Measurements from ENCODE around the gene RGS7BP. TPM values are rescaled to one million over a fixed set of nuclear protein-coding genes. Genes with fewer than 3 reads are reported as not detected.

Gene RGS7BP
- polyA plus RNA-seq, 1 experiment, result not detected

DNA sequence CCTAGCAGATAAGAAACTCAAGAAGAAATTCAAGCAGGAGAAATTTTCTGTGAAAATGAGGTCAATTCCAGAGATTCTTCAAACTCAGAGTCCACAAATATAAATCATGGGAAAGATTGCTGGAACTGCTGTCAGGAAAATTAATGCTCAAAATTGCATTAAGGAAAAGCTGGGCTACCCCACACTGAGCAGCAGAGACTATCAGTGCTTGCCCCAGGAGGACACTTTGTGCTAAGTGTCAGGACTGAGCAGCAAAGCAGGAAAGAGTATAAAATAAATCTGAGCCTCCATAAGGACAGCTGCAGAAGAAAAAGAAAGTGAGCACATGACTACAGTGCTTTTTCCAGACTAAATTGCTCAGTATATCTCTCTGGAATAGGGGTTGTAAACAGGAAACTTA is 81.6 kb downstream of the RGS7BP start:
- Histone ChIP-seq H3K4me3 (ENCODE audit: low read depth, low read length) (no peak overlapping the region), H3K9me3 (ENCODE audit: control insufficient read depth, insufficient read depth, low read length) (no peaks in the 10 kb centered on the region), H3K27ac (ENCODE audit: low read depth, low read length) (no peak overlapping the region), H3K27me3 (ENCODE audit: control insufficient read depth, insufficient read depth, low read length) (peaks cover 4% of the 10 kb centered on the region)
- CTCF ChIA-PET, result interaction anchor here (1.2 kb wide), 1 partner anchor 8 kb away, joined by 5 read pairs; no protein-coding TSS in a partner anchor
- TF ChIP-seq CTCF (IDR thresholded peaks at IDR 0.05; ENCODE audit: low read depth, low read length), result no peak
- POLR2A ChIA-PET, result no interaction called here
- no peak for DNase-seq (ENCODE audit: low read depth, low spot score)

DNA sequence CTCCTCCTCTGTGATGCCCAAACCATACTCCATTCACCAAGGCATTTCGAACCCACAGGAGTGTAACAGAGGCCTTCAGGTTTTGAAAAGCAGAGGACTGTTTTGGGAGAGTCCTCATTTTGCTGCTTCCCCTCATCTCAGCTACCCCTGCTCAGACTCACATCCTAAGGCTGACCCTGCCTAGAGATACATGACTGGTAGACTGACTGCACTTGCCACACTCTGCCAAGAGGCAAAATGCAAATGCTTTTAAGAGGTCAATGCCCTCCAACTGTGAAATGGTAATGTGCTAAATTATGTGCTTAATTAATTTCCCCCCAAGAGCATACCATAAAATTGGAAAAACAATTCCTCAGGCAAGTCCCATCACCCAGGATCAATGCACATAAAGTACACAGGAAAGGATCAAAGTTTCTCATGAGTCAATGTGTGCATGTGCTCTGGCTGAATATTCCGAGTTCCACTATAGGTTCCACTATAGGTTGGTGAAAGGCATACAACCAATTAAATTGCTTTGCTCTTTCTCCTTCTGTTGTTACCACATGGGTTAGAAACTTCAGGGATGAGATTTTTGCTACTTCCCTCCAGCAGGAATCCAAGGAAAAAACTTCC is 87.0 kb downstream of the RGS7BP start:
- no peak for DNase-seq (ENCODE audit: low read depth, low spot score)
- no peak overlapping the region for H3K4me3 ChIP-seq (ENCODE audit: low read depth, low read length)
- H3K27me3 ChIP-seq (ENCODE audit: control insufficient read depth, insufficient read depth, low read length), result no peaks in the 10 kb centered on the region
- CTCF ChIA-PET, result interaction anchor here (1.2 to 5.8 kb wide), 2 partner anchors 18 to 191 kb away, joined by 3 to 29 read pairs; no protein-coding TSS in a partner anchor
- no peak for TF ChIP-seq CTCF (IDR thresholded peaks at IDR 0.05; ENCODE audit: low read depth, low read length)
- H3K9me3 ChIP-seq (ENCODE audit: control insufficient read depth, insufficient read depth, low read length), result no peaks in the 10 kb centered on the region
- H3K27ac ChIP-seq (ENCODE audit: low read depth, low read length), result no peak overlapping the region
- POLR2A ChIA-PET, result no interaction called here

- Histone ChIP-seq H3K9me3 (ENCODE audit: control insufficient read depth, insufficient read depth, low read length) (no peaks in the 10 kb centered on the region), H3K27me3 (ENCODE audit: control insufficient read depth, insufficient read depth, low read length) (no peaks in the 10 kb centered on the region), H3K4me3 (ENCODE audit: low read depth, low read length) (no peak overlapping the region), H3K27ac (ENCODE audit: low read depth, low read length) (no peak overlapping the region)
- CTCF ChIA-PET, result interaction anchor here (1.3 to 5.8 kb wide), 2 partner anchors 17 to 365 kb away, joined by 4 to 29 read pairs; no protein-coding TSS in a partner anchor
- TF ChIP-seq CTCF (IDR thresholded peaks at IDR 0.05; ENCODE audit: low read depth, low read length), result no peak
- POLR2A ChIA-PET, result no interaction called here
- no peak for DNase-seq (ENCODE audit: low read depth, low spot score)
Measured at GRCh38 chr5:64594025-64594424, 88.2 kb downstream of the RGS7BP start.

GRCh38 chr5:64594601-64595000 is 88.8 kb downstream of the RGS7BP start:
- CTCF ChIA-PET, result interaction anchor here (1.3 to 5.8 kb wide), 2 partner anchors 16 to 366 kb away, joined by 4 to 29 read pairs; no protein-coding TSS in a partner anchor
- POLR2A ChIA-PET, result no interaction called here
- H3K27me3 ChIP-seq (ENCODE audit: control insufficient read depth, insufficient read depth, low read length), result no peaks in the 10 kb centered on the region

More at GRCh38 chr5:64594601-64595000, 88.8 kb downstream of the RGS7BP start:
- DNase-seq (ENCODE audit: low read depth, low spot score), result no peak
- no peak for TF ChIP-seq CTCF (IDR thresholded peaks at IDR 0.05; ENCODE audit: low read depth, low read length)
- Histone ChIP-seq H3K9me3 (ENCODE audit: control insufficient read depth, insufficient read depth, low read length) (no peaks in the 10 kb centered on the region), H3K27ac (ENCODE audit: low read depth, low read length) (no peak overlapping the region), H3K4me3 (ENCODE audit: low read depth, low read length) (no peak overlapping the region)

All from AG04450 (cell line).